Measurements from ENCODE around the gene TDRD10. TPM values are rescaled to one million over a fixed set of nuclear protein-coding genes. Genes with fewer than 3 reads are reported as not detected.

Gene TDRD10
- total RNA-seq, 1 donor from 2014 or later, result not detected

Other genes with a start within 250 kb of the TDRD10 start
- gene HAX1, start 229.6 kb upstream of the TDRD10 start, total RNA-seq, result 106 and 117 TPM in 2 replicates
- gene AQP10, start 181.1 kb upstream of the TDRD10 start, total RNA-seq, result not detected in 2 replicates
- gene ATP8B2, start 176.7 kb upstream of the TDRD10 start, total RNA-seq, result 30.9 and 45.2 TPM in 2 replicates
- 9.6 and 11.7 TPM in 2 replicates for gene IL6R, start 96.9 kb upstream of the TDRD10 start, total RNA-seq
- gene SHE, start 193 bp downstream of the TDRD10 start, total RNA-seq, result under 0.01 TPM in 1 of 2 replicates, not detected in the other
- 42.7 and 46.5 TPM in 2 replicates for gene UBE2Q1, start 56.4 kb downstream of the TDRD10 start, total RNA-seq
- gene CHRNB2, start 65.6 kb downstream of the TDRD10 start, total RNA-seq, result 2.5 and 3.1 TPM in 2 replicates
- gene ADAR, start 106.0 kb downstream of the TDRD10 start, total RNA-seq, result 121 and 149 TPM in 2 replicates

Measured in kidney epithelial cell (primary cell).